Daoy (cell line): ENCODE data around the gene REXO5. TPM values are rescaled to one million over a fixed set of nuclear protein-coding genes. Genes with fewer than 3 reads are reported as not detected.
"Not testable (repeated sequence)": the region's sequence is repeated elsewhere in the genome, so short reads cannot be mapped to it uniquely, and the experiment has no call there.

Experiments used
- DNase-seq: peaks from one replicate; pipeline ENCODE4 v3.0.0-alpha.2; 2015; ENCODE audit warnings: low read depth
- total RNA-seq: library from RNA; depleted of rRNA; stranded (reverse); fragments of >200 nt; shearing (Covaris generic); gene quantifications from 2 replicates; pipeline ENCODE4 v1.2.3, GENCODE V29; 2014

The REXO5 gene
- total RNA-seq, 1 experiment from 2014 or later, result 17.3 TPM

- peak; percentile 62 for DNase-seq
Observed at GRCh38 chr16:20849589-20850390, 43.5 kb downstream of the REXO5 start.

- DNase-seq, result no peak
Observed at GRCh38 chr16:20850981-20851380, 44.7 kb downstream of the REXO5 start.

- peak; percentile 55 for DNase-seq
Observed at GRCh38 chr16:20851601-20852000, 45.3 kb downstream of the REXO5 start.

GRCh38 chr16:20853143-20853542 is 46.8 kb downstream of the REXO5 start:
- no peak for DNase-seq

- DNase-seq, result no peak
Observed at GRCh38 chr16:20853981-20854620, 47.8 kb downstream of the REXO5 start.

GRCh38 chr16:20854963-20855362 is 48.6 kb downstream of the REXO5 start:
- DNase-seq, result no peak

- no peak for DNase-seq
Observed at GRCh38 chr16:20857281-20857680, 51.0 kb downstream of the REXO5 start.

- no peak for DNase-seq
Observed at GRCh38 chr16:20859229-20859628, 52.9 kb downstream of the REXO5 start.

GRCh38 chr16:20859699-20860098 is 53.4 kb downstream of the REXO5 start:
- DNase-seq, result no peak

- no peak for DNase-seq
Observed at GRCh38 chr16:20860361-20860760, 54.0 kb downstream of the REXO5 start.

GRCh38 chr16:20860995-20861394 is 54.7 kb downstream of the REXO5 start:
- not testable (repeated sequence) for DNase-seq

GRCh38 chr16:20862162-20862960 is 56.0 kb downstream of the REXO5 start:
- DNase-seq, result no peak

GRCh38 chr16:20864376-20864775 is 58.0 kb downstream of the REXO5 start:
- DNase-seq, result not testable (repeated sequence)

GRCh38 chr16:20865420-20866131 is 59.2 kb downstream of the REXO5 start:
- DNase-seq, result no peak

- DNase-seq, result peak; percentile 95
Observed at GRCh38 chr16:20866145-20866772, 59.9 kb downstream of the REXO5 start.

- DNase-seq, result no peak
Observed at GRCh38 chr16:20866801-20867200, 60.5 kb downstream of the REXO5 start.

- peak; percentile 51 for DNase-seq
Observed at GRCh38 chr16:20867585-20867984, 61.3 kb downstream of the REXO5 start.

- DNase-seq, result peak; percentile 53
Observed at GRCh38 chr16:20868890-20869289, 62.6 kb downstream of the REXO5 start.

- no peak for DNase-seq
Observed at GRCh38 chr16:20870122-20870820, 63.9 kb downstream of the REXO5 start.

- no peak for DNase-seq
Observed at GRCh38 chr16:20871258-20871657, 64.9 kb downstream of the REXO5 start.
